Thymus (tissue), 11 donors: ENCODE measurements around the gene KLHL25. TPM values are rescaled to one million over a fixed set of nuclear protein-coding genes. Genes with fewer than 3 reads are reported as not detected.

Source experiments
- DNase-seq, 9 donors: peaks; one replicate each; pipeline ENCODE4 v3.0.0-alpha.2; 2013; ENCODE audit warnings: low spot score in 9 of 9, low read depth in 6 of 9, missing footprints in 1 of 9
- H3K27ac ChIP-seq, 2 donors: one replicate each; pipeline ENCODE4 v1.5.1; 2013; ENCODE audit warnings: control low read depth in 1 of 2, low read depth in 1 of 2, low read length in 1 of 2, mild to moderate bottlenecking in 1 of 2, moderate library complexity in 1 of 2
- H3K27me3 ChIP-seq, 2 donors: one replicate each; pipeline ENCODE4 v1.5.1; 2013; ENCODE audit warnings: low read length in 1 of 2; ENCODE audit not compliant: control insufficient read depth in 2 of 2, insufficient read depth in 1 of 2
- H3K36me3 ChIP-seq, 2 donors: one replicate each; pipeline ENCODE4 v1.5.1; 2013; ENCODE audit warnings: low read length in 1 of 2, mild to moderate bottlenecking in 1 of 2, moderate library complexity in 1 of 2; ENCODE audit not compliant: control insufficient read depth in 2 of 2, insufficient read depth in 2 of 2
- H3K4me1 ChIP-seq, 2 donors: one replicate each; pipeline ENCODE4 v1.5.1; 2013; ENCODE audit warnings: low read length in 2 of 2; ENCODE audit not compliant: control insufficient read depth in 2 of 2, insufficient read depth in 2 of 2
- H3K4me3 ChIP-seq, 2 donors: one replicate each; pipeline ENCODE4 v1.5.1; 2013; ENCODE audit warnings: low read length in 2 of 2, control low read depth in 1 of 2, mild to moderate bottlenecking in 1 of 2
- H3K9me3 ChIP-seq, 2 donors: one replicate each; pipeline ENCODE4 v1.5.1; 2013; ENCODE audit warnings: low read length in 1 of 2, mild to moderate bottlenecking in 1 of 2; ENCODE audit not compliant: control insufficient read depth in 2 of 2, insufficient read depth in 1 of 2
- WGBS: extraction: QIAGEN DNeasy Blood & Tissue Kit; methylation state at CpG from one replicate; pipeline ENCODE4 v1.1.7; 2013; 5-methylcytosine and 5-hydroxymethylcytosine counted together
- polyA plus RNA-seq: library from polyadenylated mRNA; stranded (reverse); fragments of 200-250 nt; gene quantifications from one replicate; pipeline ENCODE4 v1.2.3, GENCODE V29; 2013
- total RNA-seq: library from RNA; stranded (reverse); fragments of 120-200 nt; gene quantifications from one replicate; pipeline ENCODE4 v1.2.4, GENCODE V29; 2013
- donor health status: healthy.

Gene KLHL25
- total and polyA plus RNA-seq, 2 donors = 3.2 to 3.7 TPM

DNA sequence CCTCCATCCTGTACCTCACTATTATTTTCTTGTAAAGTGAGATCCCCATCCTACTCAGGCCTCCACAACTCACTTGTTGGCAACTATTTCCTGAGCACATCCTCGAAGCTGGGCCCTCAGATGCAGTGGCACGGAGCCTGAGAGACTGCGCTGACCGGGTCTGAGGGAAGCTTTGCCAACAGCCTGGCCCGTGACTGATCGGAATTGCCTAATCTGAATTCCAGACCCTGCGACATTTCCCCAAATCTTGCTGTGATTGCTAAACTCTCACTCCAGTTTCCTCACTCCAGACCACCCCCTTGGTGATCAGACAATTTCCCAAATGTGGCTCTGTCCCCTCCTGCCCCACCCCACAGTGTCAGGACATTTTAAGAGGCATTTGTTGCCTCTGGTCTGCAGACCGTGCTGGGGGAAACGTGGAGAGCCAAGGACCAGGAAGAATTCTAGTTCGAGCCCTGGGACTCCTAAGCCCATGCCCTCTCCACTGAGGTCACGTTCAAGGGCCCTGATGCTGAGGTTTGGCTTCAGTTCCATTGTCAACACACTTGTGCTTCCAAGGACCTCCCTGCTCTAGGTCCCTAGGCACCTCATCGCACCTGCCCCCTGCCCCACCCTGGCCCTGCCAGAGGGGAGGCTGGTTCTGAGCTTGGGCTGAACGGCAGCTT is 22.8 kb downstream of the KLHL25 start:
- Histone ChIP-seq H3K36me3 (peaks cover 0 to 15% of the 10 kb centered on the region in 2 donors), H3K4me1 (no peaks in the 10 kb centered on the region), H3K27me3 (no peaks in the 10 kb centered on the region), H3K27ac (no peak overlapping the region), H3K9me3 (peaks cover 1 to 4% of the 10 kb centered on the region in 2 donors), H3K4me3 (no peak overlapping the region)
- DNase-seq = no peak
- 94% methylated on average over 13 of the region's 13 CpGs for WGBS

GRCh38 chr15:85771271-85771670 is 23.5 kb downstream of the KLHL25 start:
- Histone ChIP-seq H3K27me3 (no peaks in the 10 kb centered on the region), H3K4me3 (no peak overlapping the region), H3K9me3 (peaks cover 1 to 4% of the 10 kb centered on the region in 2 donors), H3K27ac (peak overlapping the region in 1 of 2 donors; percentile 18), H3K36me3 (peaks cover 0 to 15% of the 10 kb centered on the region in 2 donors), H3K4me1 (no peaks in the 10 kb centered on the region)
- no peak for DNase-seq
- 94% methylated on average over 5 of the region's 5 CpGs for WGBS

GRCh38 chr15:85770096-85771041 is 24.4 kb downstream of the KLHL25 start:
- Histone ChIP-seq H3K27me3 (no peaks in the 10 kb centered on the region), H3K27ac (no peak overlapping the region), H3K36me3 (peaks cover 0 to 15% of the 10 kb centered on the region in 2 donors), H3K9me3 (peaks cover 1 to 4% of the 10 kb centered on the region in 2 donors), H3K4me3 (no peak overlapping the region), H3K4me1 (no peaks in the 10 kb centered on the region)
- no peak for DNase-seq
- WGBS = 96% methylated on average over 21 of the region's 21 CpGs

GRCh38 chr15:85769182-85769900 is 25.4 kb downstream of the KLHL25 start:
- Histone ChIP-seq H3K27ac (no peak overlapping the region), H3K9me3 (peaks cover 1 to 4% of the 10 kb centered on the region in 2 donors), H3K27me3 (no peaks in the 10 kb centered on the region), H3K4me3 (no peak overlapping the region), H3K4me1 (no peaks in the 10 kb centered on the region), H3K36me3 (peaks cover 0 to 15% of the 10 kb centered on the region in 2 donors)
- 98% methylated on average over 42 of the region's 42 CpGs for WGBS
- DNase-seq = no peak

DNA sequence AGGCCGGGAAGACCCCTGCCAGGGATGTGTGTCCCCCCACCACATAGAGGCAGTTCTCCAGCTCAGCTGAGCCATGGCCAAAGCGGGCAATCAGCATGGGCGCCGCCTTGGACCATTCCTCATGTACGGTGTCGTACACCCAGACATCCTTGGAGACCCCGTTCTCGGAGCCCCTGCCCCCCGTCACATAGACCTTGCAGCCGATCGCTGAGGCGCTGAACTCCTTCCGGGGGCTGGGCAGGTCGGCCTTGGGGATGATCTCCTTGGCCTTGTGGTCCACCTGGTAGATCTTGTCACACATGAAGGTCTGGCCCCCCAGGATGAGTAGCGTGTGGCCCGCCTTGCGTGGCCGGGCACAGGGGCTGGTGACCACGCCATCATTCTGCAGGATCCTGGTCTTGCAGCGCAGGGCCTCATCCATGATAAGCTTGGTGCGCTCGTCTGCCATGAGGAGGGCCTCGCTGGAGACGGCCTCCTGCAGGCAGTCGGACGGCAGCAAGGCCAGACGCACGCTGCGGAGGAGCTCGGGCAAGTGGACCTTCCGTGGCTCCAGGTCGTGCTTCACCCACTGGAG is 26.0 kb downstream of the KLHL25 start:
- Histone ChIP-seq H3K4me3 (no peak overlapping the region), H3K36me3 (peaks cover 0 to 15% of the 10 kb centered on the region in 2 donors), H3K9me3 (peaks cover 1 to 4% of the 10 kb centered on the region in 2 donors), H3K27me3 (no peaks in the 10 kb centered on the region), H3K27ac (no peak overlapping the region), H3K4me1 (no peaks in the 10 kb centered on the region)
- 97% methylated on average over 32 of the region's 32 CpGs for whole genome bisulfite sequencing
- DNase-seq = no peak

- Histone ChIP-seq H3K27ac (no peak overlapping the region), H3K4me3 (no peak overlapping the region), H3K9me3 (peaks cover 1 to 4% of the 10 kb centered on the region in 2 donors), H3K36me3 (peaks cover 0 to 18% of the 10 kb centered on the region in 2 donors), H3K4me1 (no peaks in the 10 kb centered on the region), H3K27me3 (no peaks in the 10 kb centered on the region)
- DNase-seq = no peak
- WGBS = 99% methylated on average over 26 of the region's 26 CpGs
Measured at GRCh38 chr15:85767785-85768529, 26.8 kb downstream of the KLHL25 start.

GRCh38 chr15:85766001-85766831 is 28.5 kb downstream of the KLHL25 start:
- H3K4me3 ChIP-seq = no peak overlapping the region
- no peak overlapping the region for H3K27ac ChIP-seq
- peaks cover 1 to 4% of the 10 kb centered on the region in 2 donors for H3K9me3 ChIP-seq
- H3K4me1 ChIP-seq = no peaks in the 10 kb centered on the region
- DNase-seq = no peak
- WGBS = 97% methylated on average over 24 of the region's 24 CpGs
- no peaks in the 10 kb centered on the region for H3K27me3 ChIP-seq
- peaks cover 0 to 20% of the 10 kb centered on the region in 2 donors for H3K36me3 ChIP-seq
